ENCODE results near the gene ADGRL2.

The ADGRL2 gene

DNA sequence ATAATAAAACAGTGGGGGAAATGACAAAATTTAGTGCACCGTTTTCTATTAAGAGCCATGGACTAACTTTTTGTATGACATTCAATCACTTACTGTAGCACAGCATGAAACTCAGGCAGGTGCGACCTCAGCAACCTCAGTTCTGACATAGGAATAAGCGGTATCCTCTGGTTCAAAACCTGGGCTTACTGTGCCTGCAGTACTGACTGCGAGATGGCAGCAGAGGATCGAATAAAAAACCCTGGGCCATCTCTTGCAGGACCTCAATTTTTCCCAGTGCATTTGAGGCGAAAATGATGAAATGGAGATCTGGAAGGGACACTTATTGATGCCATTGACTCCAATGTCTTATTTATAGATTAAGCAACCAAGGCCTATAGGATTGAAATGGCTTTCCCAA is 214.7 kb downstream of the ADGRL2 start:
- DNase-seq = no peak
- TF ChIP-seq CTCF (IDR thresholded peaks at IDR 0.05; ENCODE audit: low read depth, low read length) = no peak
- no peaks in the 10 kb centered on the region for H3K27me3 ChIP-seq
- no peaks in the 10 kb centered on the region for H3K4me1 ChIP-seq
- H3K9me3 ChIP-seq = no peaks in the 10 kb centered on the region
- H3K4me3 ChIP-seq (ENCODE audit: low read depth, low read length) = no peak overlapping the region
- no peaks in the 10 kb centered on the region for H3K36me3 ChIP-seq

DNA sequence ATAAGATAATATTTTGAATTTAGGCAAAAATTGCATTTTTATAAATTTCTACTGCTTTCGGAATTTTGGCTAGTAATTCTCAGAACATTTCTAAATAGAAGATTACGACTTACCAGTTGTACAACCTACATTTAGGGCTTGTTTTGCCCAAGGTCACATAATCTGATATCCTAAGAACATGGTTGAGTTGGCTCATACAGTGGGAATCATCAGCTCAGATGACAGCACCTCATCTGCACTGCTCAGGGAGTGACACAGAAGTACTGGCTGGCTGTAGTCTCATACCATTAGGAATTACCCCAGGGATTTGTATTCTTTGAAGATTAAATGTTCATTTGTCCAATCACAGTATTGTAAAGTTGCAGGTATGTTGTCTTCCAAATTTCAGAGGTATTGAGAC is 217.6 kb downstream of the ADGRL2 start:
- TF ChIP-seq CTCF (IDR thresholded peaks at IDR 0.05; ENCODE audit: low read depth, low read length) = no peak
- Histone ChIP-seq H3K36me3 (no peaks in the 10 kb centered on the region), H3K4me1 (no peaks in the 10 kb centered on the region), H3K27me3 (no peaks in the 10 kb centered on the region), H3K9me3 (no peaks in the 10 kb centered on the region), H3K4me3 (ENCODE audit: low read depth, low read length) (no peak overlapping the region)
- no peak for DNase-seq

- DNase-seq = no peak
- no peak for TF ChIP-seq CTCF (IDR thresholded peaks at IDR 0.05; ENCODE audit: low read depth, low read length)
These were observed 218.8 kb downstream of the ADGRL2 start for GRCh38 chr1:82019508-82019907.

GRCh38 chr1:82030830-82031229 is 230.1 kb downstream of the ADGRL2 start:
- no peaks in the 10 kb centered on the region for H3K4me1 ChIP-seq

More at GRCh38 chr1:82019508-82019907, 218.8 kb downstream of the ADGRL2 start:
- no peak overlapping the region for H3K4me3 ChIP-seq (ENCODE audit: low read depth, low read length)
- no peaks in the 10 kb centered on the region for H3K36me3 ChIP-seq
- no peaks in the 10 kb centered on the region for H3K27me3 ChIP-seq
- no peaks in the 10 kb centered on the region for H3K4me1 ChIP-seq
- no peaks in the 10 kb centered on the region for H3K9me3 ChIP-seq

GRCh38 chr1:82032068-82032467 is 231.3 kb downstream of the ADGRL2 start:
- no peak for TF ChIP-seq CTCF (IDR thresholded peaks at IDR 0.05; ENCODE audit: low read depth, low read length)
- DNase-seq = no peak
- H3K36me3 ChIP-seq = no peaks in the 10 kb centered on the region

More at GRCh38 chr1:82030830-82031229, 230.1 kb downstream of the ADGRL2 start:
- Histone ChIP-seq H3K9me3 (no peaks in the 10 kb centered on the region), H3K4me3 (ENCODE audit: low read depth, low read length) (no peak overlapping the region), H3K27me3 (no peaks in the 10 kb centered on the region), H3K36me3 (no peaks in the 10 kb centered on the region)
- TF ChIP-seq CTCF (IDR thresholded peaks at IDR 0.05; ENCODE audit: low read depth, low read length) = no peak
- no peak for DNase-seq

GRCh38 chr1:82034812-82035211 is 234.1 kb downstream of the ADGRL2 start:
- H3K36me3 ChIP-seq = no peaks in the 10 kb centered on the region
- TF ChIP-seq CTCF (IDR thresholded peaks at IDR 0.05; ENCODE audit: low read depth, low read length) = no peak
- DNase-seq = no peak
- no peaks in the 10 kb centered on the region for H3K27me3 ChIP-seq
- no peaks in the 10 kb centered on the region for H3K9me3 ChIP-seq
- H3K4me3 ChIP-seq (ENCODE audit: low read depth, low read length) = no peak overlapping the region
- no peaks in the 10 kb centered on the region for H3K4me1 ChIP-seq

More at GRCh38 chr1:82032068-82032467, 231.3 kb downstream of the ADGRL2 start:
- Histone ChIP-seq H3K4me3 (ENCODE audit: low read depth, low read length) (no peak overlapping the region), H3K4me1 (no peaks in the 10 kb centered on the region), H3K27me3 (no peaks in the 10 kb centered on the region), H3K9me3 (no peaks in the 10 kb centered on the region)

All from BE2C (cell line).